WTC11 (cell line): ENCODE data around the gene TERT. TPM values are rescaled to one million over a fixed set of nuclear protein-coding genes. Genes with fewer than 3 reads are reported as not detected.

Experiments used
- ATAC-seq: fragments of 200-7000 bp; cut with Tn5 transposase; 2 replicates; pipeline ENCODE4 v1.10.0; 2021; ENCODE audit warnings: mild to moderate bottlenecking, moderate library complexity
- CTCF ChIA-PET: fragments of 300-600 bp; sonication (Branson Sonifier 250); formaldehyde crosslinking; loops from one replicate; lab custom pipeline; 2021; ENCODE audit warnings: antibody characterized with exemption; lab: Charles Lee
- POLR2A ChIA-PET: fragments of 350-600 bp; sonication (Branson Sonifier 250); formaldehyde crosslinking; loops from one replicate; lab custom pipeline; 2021; ENCODE audit warnings: antibody characterized with exemption; lab: Charles Lee
- DNase-seq: peaks from one replicate; pipeline ENCODE4 v3.0.0; 2021; ENCODE audit warnings: low spot score
- H3K27ac Mint-ChIP-seq: 2 replicates; pipeline ENCODE4 v1.8.0; 2021; ENCODE audit warnings: mixed read lengths
- H3K27me3 Mint-ChIP-seq: 2 replicates; pipeline ENCODE4 v1.8.0; 2021; ENCODE audit warnings: low read depth, mild to moderate bottlenecking, moderate library complexity, mixed read lengths
- H3K36me3 Mint-ChIP-seq: 2 replicates; pipeline ENCODE4 v1.8.0; 2021; ENCODE audit warnings: mixed read lengths
- H3K4me1 Mint-ChIP-seq: 2 replicates; pipeline ENCODE4 v1.8.0; 2022; ENCODE audit warnings: mixed read lengths
- H3K4me3 Mint-ChIP-seq: 2 replicates; pipeline ENCODE4 v1.8.0; 2021; ENCODE audit warnings: mild to moderate bottlenecking, moderate library complexity, mixed read lengths
- H3K9me3 Mint-ChIP-seq: 2 replicates; pipeline ENCODE4 v1.8.0; 2021; ENCODE audit warnings: mixed read lengths
- ATF2 ChIP-seq: sonication (generic); formaldehyde crosslinking; IDR thresholded peaks from 2 replicates; pipeline ENCODE4 v1.8.1; 2022; ENCODE audit warnings: low read depth, missing genetic modification reagents, borderline replicate concordance
- CREM ChIP-seq: sonication (generic); formaldehyde crosslinking; IDR thresholded peaks from 2 replicates; pipeline ENCODE4 v1.8.1; 2022; ENCODE audit warnings: mild to moderate bottlenecking, missing genetic modification reagents, moderate library complexity
- MAX ChIP-seq: sonication (generic); formaldehyde crosslinking; IDR thresholded peaks from 2 replicates; pipeline ENCODE4 v1.8.0; 2022; ENCODE audit warnings: mild to moderate bottlenecking, missing genetic modification reagents
- NR2C2 ChIP-seq: sonication (generic); formaldehyde crosslinking; IDR thresholded peaks from 2 replicates; pipeline ENCODE4 v1.8.0; 2022; ENCODE audit warnings: mild to moderate bottlenecking, missing genetic modification reagents
- SMAD4 ChIP-seq: sonication (generic); formaldehyde crosslinking; IDR thresholded peaks from 2 replicates; pipeline ENCODE4 v1.8.0; 2022; ENCODE audit warnings: mild to moderate bottlenecking, missing genetic modification reagents
- TEAD4 ChIP-seq: sonication (generic); formaldehyde crosslinking; IDR thresholded peaks from 2 replicates; pipeline ENCODE4 v1.8.0; 2022; ENCODE audit warnings: mild to moderate bottlenecking, missing genetic modification reagents
- TP53 ChIP-seq: sonication (generic); formaldehyde crosslinking; IDR thresholded peaks from 2 replicates; pipeline ENCODE4 v1.8.1; 2023; ENCODE audit warnings: mild to moderate bottlenecking, missing genetic modification reagents
- ZMAT4 ChIP-seq: fragments of 250-450 bp; sonication (Bioruptor Pico); IDR thresholded peaks from 2 replicates; pipeline ENCODE4 v1.9.0; 2021; ENCODE audit warnings: mild to moderate bottlenecking
- ZNF317 ChIP-seq: sonication (generic); formaldehyde crosslinking; IDR thresholded peaks from 2 replicates; pipeline ENCODE4 v1.8.1; 2023; ENCODE audit warnings: low read depth, mild to moderate bottlenecking, moderate library complexity, missing genetic modification reagents, borderline replicate concordance
- ZNF396 ChIP-seq: fragments of 250-450 bp; sonication (Bioruptor Pico); IDR thresholded peaks from 2 replicates; pipeline ENCODE4 v1.8.0; 2021; ENCODE audit warnings: mild to moderate bottlenecking, moderate library complexity, borderline replicate concordance
- ZNF425 ChIP-seq: fragments of 250-450 bp; sonication (Bioruptor Pico); conservative IDR thresholded peaks from 2 replicates; pipeline ENCODE4 v1.9.0; 2021; ENCODE audit warnings: mild to moderate bottlenecking
- ZNF671 ChIP-seq: fragments of 250-450 bp; sonication (Bioruptor Pico); IDR thresholded peaks from 2 replicates; pipeline ENCODE4 v1.8.0; 2021; ENCODE audit warnings: mild to moderate bottlenecking
- total RNA-seq: library from RNA; stranded (reverse); gene quantifications from 3 replicates; pipeline ENCODE4 v1.2.3, GENCODE V29; 2021

Gene TERT
- total RNA-seq, 1 experiment from 2014 or later = 42.9 TPM

GRCh38 chr5:1281038-1281882 lies 13.6 kb downstream of the TERT start (continued):
- TF ChIP-seq MAX (CRISPR knock-in tag) (no peak), TEAD4 (CRISPR knock-in tag) (no peak), ZNF317 (CRISPR knock-in tag) (no peak)

- CTCF ChIA-PET = no interaction called here
- Mint-ChIP-seq H3K4me3 (no peak overlapping the region), H3K4me1 (no peaks in the 10 kb centered on the region), H3K27me3 (no peaks in the 10 kb centered on the region), H3K9me3 (no peaks in the 10 kb centered on the region)
- POLR2A ChIA-PET = no interaction called here
- TF ChIP-seq SMAD4 (CRISPR knock-in tag) (no peak), ZNF671 (CRISPR knock-in tag) (no peak)
- TF ChIP-seq, all 79 proteins: peak for 0
- peaks cover 13% of the 10 kb centered on the region for H3K36me3 Mint-ChIP-seq
- DNase-seq (peak; percentile 6), ATAC-seq (no peak)
- no peak overlapping the region for H3K27ac Mint-ChIP-seq
Measured at GRCh38 chr5:1280177-1281037, 14.5 kb downstream of the TERT start.

- H3K36me3 Mint-ChIP-seq = peaks cover 15% of the 10 kb centered on the region
- no peak overlapping the region for H3K27ac Mint-ChIP-seq
- no peaks in the 10 kb centered on the region for H3K9me3 Mint-ChIP-seq
- no peak for TF ChIP-seq ATF2 (CRISPR knock-in tag)
- no peak for TF ChIP-seq TP53 (CRISPR knock-in tag)
- TF ChIP-seq ZMAT4 = no peak
- TF ChIP-seq ZNF396 (CRISPR knock-in tag) = no peak
- no peak for TF ChIP-seq CREM
- TF ChIP-seq ZNF425 (CRISPR knock-in tag) = no peak
- TF ChIP-seq NR2C2 = no peak
- TF ChIP-seq, all 79 proteins: peak for 0
- DNase-seq (peak; percentile 7), ATAC-seq (no peak)
- Mint-ChIP-seq H3K27me3 (no peaks in the 10 kb centered on the region), H3K4me1 (no peaks in the 10 kb centered on the region), H3K4me3 (no peak overlapping the region)
- ChIA-PET POLR2A (no interaction called here), CTCF (no interaction called here)
Measured at GRCh38 chr5:1279443-1280151, 15.3 kb downstream of the TERT start.
